Activated T-helper 1 cell treated with anti-CD3 and anti-CD28 coated beads, Interleukin-2, amount 50 U/mL, for 16 hours (primary cell): ENCODE measurements around the gene ATXN3L.

ENCODE experiments used
- DNase-seq, 2 donors: peaks; one replicate each; pipeline ENCODE4 v3.0.0-alpha.2; 2020; ENCODE audit warnings: low read depth in 1 of 2, low spot score in 1 of 2

ATXN3L gene

GRCh38 chrX:13319953-13320352 lies at the start of gene ATXN3L:
Gene ATXN3L (minus strand): TSS chrX:13320053. CDS start chrX:13319934, 119 bp downstream.
- no peak for DNase-seq

- DNase-seq, result no peak
These were observed 49.6 kb upstream of the ATXN3L start for GRCh38 chrX:13369256-13370030.

GRCh38 chrX:13367950-13368349 lies 48.1 kb upstream of the ATXN3L start:
- DNase-seq, result no peak

- DNase-seq, result no peak
These were observed 46.8 kb upstream of the ATXN3L start for GRCh38 chrX:13366698-13367097.

- no peak for DNase-seq
These were observed 45.3 kb upstream of the ATXN3L start for GRCh38 chrX:13365161-13365560.

- DNase-seq, result no peak
These were observed 44.5 kb upstream of the ATXN3L start for GRCh38 chrX:13364230-13364857.

GRCh38 chrX:13360146-13360545 lies 40.3 kb upstream of the ATXN3L start:
- DNase-seq, result no peak

- DNase-seq, result no peak
These were observed 38.1 kb upstream of the ATXN3L start for GRCh38 chrX:13357925-13358324.

- no peak for DNase-seq
These were observed 26.8 kb upstream of the ATXN3L start for GRCh38 chrX:13346646-13347045.

GRCh38 chrX:13345438-13345837 lies 25.6 kb upstream of the ATXN3L start:
- no peak for DNase-seq

- no peak for DNase-seq
These were observed 25.2 kb upstream of the ATXN3L start for GRCh38 chrX:13345037-13345436.

- no peak for DNase-seq
These were observed 21.7 kb upstream of the ATXN3L start for GRCh38 chrX:13341491-13342101.

- DNase-seq, result no peak
These were observed 20.4 kb upstream of the ATXN3L start for GRCh38 chrX:13340182-13340791.

GRCh38 chrX:13339607-13340006 lies 19.8 kb upstream of the ATXN3L start:
- no peak for DNase-seq

GRCh38 chrX:13338996-13339515 lies 19.2 kb upstream of the ATXN3L start:
- no peak for DNase-seq

GRCh38 chrX:13334491-13334890 lies 14.6 kb upstream of the ATXN3L start:
- DNase-seq, result no peak

- DNase-seq, result no peak
These were observed 10.6 kb upstream of the ATXN3L start for GRCh38 chrX:13330446-13330845.

GRCh38 chrX:13327666-13328065 lies 7.8 kb upstream of the ATXN3L start:
- DNase-seq, result no peak

- no peak for DNase-seq
These were observed 3.4 kb upstream of the ATXN3L start for GRCh38 chrX:13323241-13323640.

- no peak for DNase-seq
These were observed 2.5 kb downstream of the ATXN3L start for GRCh38 chrX:13317366-13317765.

GRCh38 chrX:13311560-13311959 lies 8.3 kb downstream of the ATXN3L start:
- DNase-seq, result no peak

GRCh38 chrX:13309631-13310030 lies 10.2 kb downstream of the ATXN3L start:
- DNase-seq, result no peak
